Measurements from ENCODE around the gene TCEAL8. TPM values are rescaled to one million over a fixed set of nuclear protein-coding genes. Genes with fewer than 3 reads are reported as not detected.

Gene TCEAL8
- total and polyA plus RNA-seq, 2 donors (not counting 3 experiments of a cell fraction or from before 2014, with no cell fraction given) = 31.0 to 51.8 TPM

DNA sequence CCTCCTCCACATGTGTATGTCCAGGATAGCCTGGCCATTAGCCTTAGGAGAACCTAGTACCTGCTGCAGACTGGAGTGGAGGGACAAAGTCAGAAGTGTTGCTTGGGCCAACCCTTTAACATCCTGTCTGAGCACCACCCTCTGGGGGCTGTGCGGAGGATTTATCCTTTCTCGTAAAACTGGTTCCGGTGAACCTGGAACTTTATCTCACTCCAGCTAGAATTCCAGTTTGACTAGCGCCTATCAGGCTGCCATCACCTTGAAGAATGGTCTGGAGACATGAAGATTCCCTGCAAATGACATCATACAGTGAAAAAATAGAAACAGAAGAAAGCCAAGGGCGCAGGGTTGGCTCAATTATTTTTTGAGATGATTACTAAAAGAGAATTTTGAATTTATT is 4.0 kb downstream of the TCEAL8 start:
- intact Hi-C loops (cut with micrococcal nuclease) (no loop called here), dilution Hi-C loops (cut with MboI; ENCODE audit: extremely low pct_ligation_motif_present, low sequenced_read_pairs) (no loop called here)
- Histone ChIP-seq H3K79me2 (ENCODE audit: control insufficient read depth, insufficient read depth, low read length) (peaks cover 15% of the 10 kb centered on the region), H3K36me3 (ENCODE audit: control insufficient read depth in 2 of 2, extremely low read depth in 1 of 2, insufficient read depth in 2 of 2, low read length in 2 of 2) (no peaks in the 10 kb centered on the region), H3K27me3 (ENCODE audit: control insufficient read depth in 2 of 2, insufficient read depth in 2 of 2, low read length in 2 of 2) (no peaks in the 10 kb centered on the region), H3K4me2 (ENCODE audit: insufficient read depth, low read length) (no peak overlapping the region), H3K9me1 (replicated peaks; ENCODE audit: control insufficient read depth, extremely low read depth, insufficient read depth, low read length) (no peaks in the 10 kb centered on the region), H3K27ac (ENCODE audit: insufficient read depth, low read depth, low read length) (no peak overlapping the region), H3K4me1 (ENCODE audit: control insufficient read depth, extremely low read depth, insufficient read depth, low read length) (peaks cover 12% of the 10 kb centered on the region), H2AFZ (ENCODE audit: low read depth, low read length) (no peak overlapping the region), H3K4me3 (replicated peaks in 1 of 3; ENCODE audit: insufficient read depth in 1 of 3, low read depth in 1 of 3, low read length in 3 of 3) (no peak overlapping the region), H3K9ac (replicated peaks; ENCODE audit: extremely low read depth, insufficient read depth, low read length) (no peak overlapping the region), H3K9me3 (replicated peaks; ENCODE audit: control insufficient read depth, insufficient read depth, low read length) (no peaks in the 10 kb centered on the region), H4K20me1 (replicated peaks; ENCODE audit: control insufficient read depth, extremely low read depth, insufficient read depth, low read length) (no peaks in the 10 kb centered on the region)
- ChIA-PET POLR2A (no interaction called here), CTCF (interaction anchor here (1.3 kb wide), 1 partner anchor 40 kb away, joined by 5 read pairs; no protein-coding TSS in a partner anchor)
- FAIRE-seq (no peak), DNase-seq (ENCODE audit: low read depth, low spot score) (no peak)
- TF ChIP-seq EZH2 (IDR thresholded peaks at IDR 0.05; ENCODE audit: borderline replicate concordance, low read depth, low read length, severe bottlenecking) = no peak
- no peak for TF ChIP-seq GATA2 (IDR thresholded peaks at IDR 0.05; ENCODE audit: insufficient read depth, insufficient read length, low read depth, low read length)
- no peak for TF ChIP-seq JUN (IDR thresholded peaks at IDR 0.05; ENCODE audit: borderline replicate concordance, insufficient read depth, insufficient read length, low read depth)
- TF ChIP-seq, protein P1, sequence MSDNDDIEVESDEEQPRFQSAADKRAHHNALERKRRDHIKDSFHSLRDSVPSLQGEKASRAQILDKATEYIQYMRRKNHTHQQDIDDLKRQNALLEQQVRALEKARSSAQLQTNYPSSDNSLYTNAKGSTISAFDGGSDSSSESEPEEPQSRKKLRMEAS (IDR thresholded peaks at IDR 0.05; ENCODE audit: insufficient read depth, insufficient read length) = no peak
- no peak for TF ChIP-seq POLR2AphosphoS5 (IDR thresholded peaks at IDR 0.05; ENCODE audit: insufficient read depth, low read depth, low read length)
- no peak for TF ChIP-seq FOS (IDR thresholded peaks at IDR 0.05; ENCODE audit: borderline replicate concordance, insufficient read depth, low read length)
- TF ChIP-seq POLR2A (IDR thresholded peaks at IDR 0.05; ENCODE audit: low read depth, low read length) = no peak
- no peak for TF ChIP-seq MYC (IDR thresholded peaks at IDR 0.05; ENCODE audit: low read depth, low read length)
- no TSS peak for BruUV-seq (replicated peaks)

DNA sequence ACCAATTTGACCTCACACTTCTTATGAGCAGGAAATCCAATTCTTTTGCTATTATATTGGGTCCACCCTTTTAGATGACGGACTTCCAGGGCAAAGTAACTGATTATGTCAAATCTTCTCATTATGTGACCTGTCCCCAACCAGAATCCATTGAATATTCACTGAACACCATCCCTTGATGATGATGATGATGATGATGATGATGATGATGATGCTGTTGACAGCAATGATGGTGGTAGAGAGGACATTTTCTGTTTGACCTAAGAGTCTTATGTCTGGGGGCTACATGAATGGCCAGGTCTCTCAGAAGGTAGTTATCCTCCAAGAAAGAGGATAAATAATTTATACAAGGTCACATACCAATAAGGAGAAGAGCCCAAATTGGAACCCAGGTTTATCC is 5.2 kb downstream of the TCEAL8 start:
- Histone ChIP-seq H3K9ac (replicated peaks; ENCODE audit: extremely low read depth, insufficient read depth, low read length) (no peak overlapping the region), H3K9me3 (replicated peaks; ENCODE audit: control insufficient read depth, insufficient read depth, low read length) (no peaks in the 10 kb centered on the region), H3K79me2 (ENCODE audit: control insufficient read depth, insufficient read depth, low read length) (peaks cover 14% of the 10 kb centered on the region), H3K4me2 (ENCODE audit: insufficient read depth, low read length) (no peak overlapping the region), H3K36me3 (ENCODE audit: control insufficient read depth in 2 of 2, extremely low read depth in 1 of 2, insufficient read depth in 2 of 2, low read length in 2 of 2) (no peaks in the 10 kb centered on the region), H3K27me3 (ENCODE audit: control insufficient read depth in 2 of 2, insufficient read depth in 2 of 2, low read length in 2 of 2) (no peaks in the 10 kb centered on the region), H2AFZ (ENCODE audit: low read depth, low read length) (no peak overlapping the region), H3K4me3 (replicated peaks in 1 of 3; ENCODE audit: insufficient read depth in 1 of 3, low read depth in 1 of 3, low read length in 3 of 3) (no peak overlapping the region), H3K27ac (ENCODE audit: insufficient read depth, low read depth, low read length) (no peak overlapping the region), H4K20me1 (replicated peaks; ENCODE audit: control insufficient read depth, extremely low read depth, insufficient read depth, low read length) (no peaks in the 10 kb centered on the region), H3K9me1 (replicated peaks; ENCODE audit: control insufficient read depth, extremely low read depth, insufficient read depth, low read length) (no peaks in the 10 kb centered on the region), H3K4me1 (ENCODE audit: control insufficient read depth, extremely low read depth, insufficient read depth, low read length) (peaks cover 7% of the 10 kb centered on the region)
- no TSS peak for BruUV-seq (replicated peaks)
- no peak for FAIRE-seq
- ChIA-PET CTCF (interaction anchor here (1.1 to 1.9 kb wide), 4 partner anchors 11 to 214 kb away, joined by 3 to 9 read pairs (median 6); no protein-coding TSS in a partner anchor), POLR2A (no interaction called here)
- no peak for TF ChIP-seq POLR2A (IDR thresholded peaks at IDR 0.05; ENCODE audit: low read depth, low read length)
- intact Hi-C loops (cut with micrococcal nuclease) = no loop called here
- dilution Hi-C loops (cut with MboI; ENCODE audit: extremely low pct_ligation_motif_present, low sequenced_read_pairs) = no loop called here
- no peak for DNase-seq (ENCODE audit: low read depth, low spot score)

All from endothelial cell of umbilical vein (primary cell).